ENCODE data around the gene ARHGEF38. TPM values are rescaled to one million over a fixed set of nuclear protein-coding genes. Genes with fewer than 3 reads are reported as not detected.

The ARHGEF38 gene
- total RNA-seq, 1 experiment from 2014 or later = not detected

- no peak overlapping the region for H3K4me3 ChIP-seq (ENCODE audit: low read depth, low read length, poor library complexity, severe bottlenecking)
- ChIA-PET CTCF (interaction anchor here (1.4 kb wide), 1 partner anchor 23 kb away, joined by 3 read pairs; no protein-coding TSS in a partner anchor), POLR2A (ENCODE audit: low non-redundant PET) (no interaction called here)
- intact Hi-C loops (cut with micrococcal nuclease; ENCODE audit: unreplicated experiment) = no loop called here
- H3K9me3 ChIP-seq (ENCODE audit: low read depth, low read length, poor library complexity, severe bottlenecking) = no peaks in the 10 kb centered on the region
- no TSS peak for BruUV-seq (replicated peaks)
- no peak overlapping the region for H3K27ac ChIP-seq (ENCODE audit: low read depth, low read length, poor library complexity, severe bottlenecking)
- no peaks in the 10 kb centered on the region for H3K4me1 ChIP-seq (ENCODE audit: insufficient read depth, low read length, poor library complexity, severe bottlenecking)
- TF ChIP-seq CTCF (conservative IDR thresholded peaks at IDR 0.05; ENCODE audit: low read depth, low read length) (no peak), EZH2 (IDR thresholded peaks at IDR 0.05; ENCODE audit: borderline replicate concordance, low read depth, low read length, poor library complexity, severe bottlenecking) (no peak)
- no peaks in the 10 kb centered on the region for H3K36me3 ChIP-seq (ENCODE audit: insufficient read depth, low read length, poor library complexity, severe bottlenecking)
- no peaks in the 10 kb centered on the region for H3K27me3 ChIP-seq (replicated peaks; ENCODE audit: insufficient read depth, low read depth, low read length, poor library complexity)
- no peak for DNase-seq (ENCODE audit: low spot score)
These were observed 8.5 kb upstream of the ARHGEF38 start for GRCh38 chr4:105543881-105544280.

GRCh38 chr4:105544520-105545286, 7.7 kb upstream of the ARHGEF38 start:
- intact Hi-C loops (cut with micrococcal nuclease; ENCODE audit: unreplicated experiment) = no loop called here
- ChIA-PET POLR2A (ENCODE audit: low non-redundant PET) (interaction anchor here (0.6 kb wide), 1 partner anchor 171 kb away, joined by 3 read pairs; no protein-coding TSS in a partner anchor), CTCF (interaction anchor here (1.4 kb wide), 1 partner anchor 24 kb away, joined by 3 read pairs; no protein-coding TSS in a partner anchor)
- DNase-seq (ENCODE audit: low spot score) = peak; percentile 29
- no peak overlapping the region for H3K27ac ChIP-seq (ENCODE audit: low read depth, low read length, poor library complexity, severe bottlenecking)
- no peak overlapping the region for H3K4me3 ChIP-seq (ENCODE audit: low read depth, low read length, poor library complexity, severe bottlenecking)
- H3K36me3 ChIP-seq (ENCODE audit: insufficient read depth, low read length, poor library complexity, severe bottlenecking) = no peaks in the 10 kb centered on the region
- H3K4me1 ChIP-seq (ENCODE audit: insufficient read depth, low read length, poor library complexity, severe bottlenecking) = no peaks in the 10 kb centered on the region
- H3K9me3 ChIP-seq (ENCODE audit: low read depth, low read length, poor library complexity, severe bottlenecking) = no peaks in the 10 kb centered on the region
- TF ChIP-seq CTCF (conservative IDR thresholded peaks at IDR 0.05; ENCODE audit: low read depth, low read length) (no peak), EZH2 (IDR thresholded peaks at IDR 0.05; ENCODE audit: borderline replicate concordance, low read depth, low read length, poor library complexity, severe bottlenecking) (no peak)
- no peaks in the 10 kb centered on the region for H3K27me3 ChIP-seq (replicated peaks; ENCODE audit: insufficient read depth, low read depth, low read length, poor library complexity)
- no TSS peak for BruUV-seq (replicated peaks)

GRCh38 chr4:105546086-105546485, 6.3 kb upstream of the ARHGEF38 start:
- no peak for TF ChIP-seq CTCF (conservative IDR thresholded peaks at IDR 0.05; ENCODE audit: low read depth, low read length)
- TF ChIP-seq EZH2 (IDR thresholded peaks at IDR 0.05; ENCODE audit: borderline replicate concordance, low read depth, low read length, poor library complexity, severe bottlenecking) = no peak
- intact Hi-C loops (cut with micrococcal nuclease; ENCODE audit: unreplicated experiment) = no loop called here
- DNase-seq (ENCODE audit: low spot score) = no peak
- Histone ChIP-seq H3K4me1 (ENCODE audit: insufficient read depth, low read length, poor library complexity, severe bottlenecking) (peaks cover 2% of the 10 kb centered on the region), H3K36me3 (ENCODE audit: insufficient read depth, low read length, poor library complexity, severe bottlenecking) (no peaks in the 10 kb centered on the region), H3K9me3 (ENCODE audit: low read depth, low read length, poor library complexity, severe bottlenecking) (no peaks in the 10 kb centered on the region), H3K4me3 (ENCODE audit: low read depth, low read length, poor library complexity, severe bottlenecking) (no peak overlapping the region), H3K27ac (ENCODE audit: low read depth, low read length, poor library complexity, severe bottlenecking) (no peak overlapping the region), H3K27me3 (replicated peaks; ENCODE audit: insufficient read depth, low read depth, low read length, poor library complexity) (no peaks in the 10 kb centered on the region)
- ChIA-PET CTCF (no interaction called here), POLR2A (ENCODE audit: low non-redundant PET) (no interaction called here)
- no TSS peak for BruUV-seq (replicated peaks)
